Measurements from ENCODE around the gene ZC3H7B. TPM values are rescaled to one million over a fixed set of nuclear protein-coding genes. Genes with fewer than 3 reads are reported as not detected.

Gene ZC3H7B
- total RNA-seq, 1 experiment from 2014 or later, result 42.0 TPM

DNA sequence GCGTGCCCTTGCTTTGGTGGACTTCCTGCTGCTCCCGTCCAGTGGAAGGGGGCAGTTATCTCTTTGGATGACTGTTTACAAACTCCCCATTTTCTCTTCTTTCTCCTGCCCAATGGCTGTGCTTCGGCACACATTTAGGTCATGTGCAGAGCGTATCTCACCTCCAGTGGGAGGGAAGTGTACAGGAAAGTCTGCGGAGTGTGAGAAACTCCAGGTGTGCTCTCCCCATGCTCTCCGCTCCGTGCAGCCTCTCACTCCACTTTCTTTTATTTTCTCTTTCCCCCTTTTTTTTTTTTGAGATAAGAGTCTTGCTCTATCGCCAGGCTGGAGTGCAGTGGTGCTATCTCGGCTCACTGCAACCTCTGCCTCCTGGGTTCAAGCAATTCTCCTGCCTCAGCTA is 68.5 kb downstream of the ZC3H7B start:
- Histone ChIP-seq H3K27ac (ENCODE audit: low read depth, low read length) (no peak overlapping the region), H2AFZ (ENCODE audit: low read depth, low read length, poor library complexity, severe bottlenecking) (no peak overlapping the region), H3K4me1 (ENCODE audit: control insufficient read depth in 1 of 2, insufficient read depth in 2 of 2, low read length in 2 of 2) (peaks cover 17 to 18% of the 10 kb centered on the region in 2 experiments), H3K4me3 (replicated peaks in 1 of 2; ENCODE audit: low read depth in 1 of 2, low read length in 2 of 2) (no peak overlapping the region), H3K36me3 (ENCODE audit: control insufficient read depth in 1 of 2, insufficient read depth in 2 of 2, low read length in 2 of 2) (no peaks in the 10 kb centered on the region), H3K9me2 (ENCODE audit: insufficient read depth) (no peaks in the 10 kb centered on the region), H4K20me1 (ENCODE audit: insufficient read depth) (no peaks in the 10 kb centered on the region), H3K4me2 (ENCODE audit: low read length) (no peak overlapping the region), H3K79me2 (ENCODE audit: insufficient read depth, low read length) (no peaks in the 10 kb centered on the region), H3K27me3 (ENCODE audit: insufficient read depth, low read length) (no peaks in the 10 kb centered on the region), H3K9ac (ENCODE audit: low read length) (no peak overlapping the region), H3K9me3 (ENCODE audit: control insufficient read depth in 1 of 2, insufficient read depth in 1 of 2, low read depth in 1 of 2, low read length in 2 of 2) (no peaks in the 10 kb centered on the region)
- no peak for ATAC-seq
- no peak for TF ChIP-seq YY1 (IDR thresholded peaks at IDR 0.05; ENCODE audit: extremely low read depth, insufficient replicate concordance, low read depth, low read length)
- no peak for TF ChIP-seq CEBPB (IDR thresholded peaks at IDR 0.05; ENCODE audit: low read depth)
- no peak for TF ChIP-seq ELF1 (IDR thresholded peaks at IDR 0.05; ENCODE audit: borderline replicate concordance, low read depth)
- no peak for TF ChIP-seq SP1 (IDR thresholded peaks at IDR 0.05; ENCODE audit: low read depth)
- no peak for TF ChIP-seq ZFX (IDR thresholded peaks at IDR 0.05)
- no peak for TF ChIP-seq JUND (IDR thresholded peaks at IDR 0.05)
- TF ChIP-seq ZNF274 (IDR thresholded peaks at IDR 0.05; ENCODE audit: low read depth, low read length), result no peak
- no peak for TF ChIP-seq POLR2A (IDR thresholded peaks at IDR 0.05; ENCODE audit: borderline replicate concordance, extremely low read depth, insufficient read depth, insufficient read length)
- TF ChIP-seq, protein P1, sequence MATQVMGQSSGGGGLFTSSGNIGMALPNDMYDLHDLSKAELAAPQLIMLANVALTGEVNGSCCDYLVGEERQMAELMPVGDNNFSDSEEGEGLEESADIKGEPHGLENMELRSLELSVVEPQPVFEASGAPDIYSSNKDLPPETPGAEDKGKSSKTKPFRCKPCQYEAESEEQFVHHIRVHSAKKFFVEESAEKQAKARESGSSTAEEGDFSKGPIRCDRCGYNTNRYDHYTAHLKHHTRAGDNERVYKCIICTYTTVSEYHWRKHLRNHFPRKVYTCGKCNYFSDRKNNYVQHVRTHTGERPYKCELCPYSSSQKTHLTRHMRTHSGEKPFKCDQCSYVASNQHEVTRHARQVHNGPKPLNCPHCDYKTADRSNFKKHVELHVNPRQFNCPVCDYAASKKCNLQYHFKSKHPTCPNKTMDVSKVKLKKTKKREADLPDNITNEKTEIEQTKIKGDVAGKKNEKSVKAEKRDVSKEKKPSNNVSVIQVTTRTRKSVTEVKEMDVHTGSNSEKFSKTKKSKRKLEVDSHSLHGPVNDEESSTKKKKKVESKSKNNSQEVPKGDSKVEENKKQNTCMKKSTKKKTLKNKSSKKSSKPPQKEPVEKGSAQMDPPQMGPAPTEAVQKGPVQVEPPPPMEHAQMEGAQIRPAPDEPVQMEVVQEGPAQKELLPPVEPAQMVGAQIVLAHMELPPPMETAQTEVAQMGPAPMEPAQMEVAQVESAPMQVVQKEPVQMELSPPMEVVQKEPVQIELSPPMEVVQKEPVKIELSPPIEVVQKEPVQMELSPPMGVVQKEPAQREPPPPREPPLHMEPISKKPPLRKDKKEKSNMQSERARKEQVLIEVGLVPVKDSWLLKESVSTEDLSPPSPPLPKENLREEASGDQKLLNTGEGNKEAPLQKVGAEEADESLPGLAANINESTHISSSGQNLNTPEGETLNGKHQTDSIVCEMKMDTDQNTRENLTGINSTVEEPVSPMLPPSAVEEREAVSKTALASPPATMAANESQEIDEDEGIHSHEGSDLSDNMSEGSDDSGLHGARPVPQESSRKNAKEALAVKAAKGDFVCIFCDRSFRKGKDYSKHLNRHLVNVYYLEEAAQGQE (IDR thresholded peaks at IDR 0.05; ENCODE audit: low read depth), result no peak
- TF ChIP-seq POLR2AphosphoS5 (IDR thresholded peaks at IDR 0.05; ENCODE audit: low read depth, low read length), result no peak
- no peak for TF ChIP-seq FOSL1 (IDR thresholded peaks at IDR 0.05; ENCODE audit: low read depth)
- no peak for TF ChIP-seq EZH2 (IDR thresholded peaks at IDR 0.05)
- TF ChIP-seq, protein P2, sequence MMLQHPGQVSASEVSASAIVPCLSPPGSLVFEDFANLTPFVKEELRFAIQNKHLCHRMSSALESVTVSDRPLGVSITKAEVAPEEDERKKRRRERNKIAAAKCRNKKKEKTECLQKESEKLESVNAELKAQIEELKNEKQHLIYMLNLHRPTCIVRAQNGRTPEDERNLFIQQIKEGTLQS (IDR thresholded peaks at IDR 0.05), result no peak
- no peak for TF ChIP-seq EGR1 (IDR thresholded peaks at IDR 0.05; ENCODE audit: low read depth)
- TF ChIP-seq, protein P3, sequence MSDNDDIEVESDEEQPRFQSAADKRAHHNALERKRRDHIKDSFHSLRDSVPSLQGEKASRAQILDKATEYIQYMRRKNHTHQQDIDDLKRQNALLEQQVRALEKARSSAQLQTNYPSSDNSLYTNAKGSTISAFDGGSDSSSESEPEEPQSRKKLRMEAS (IDR thresholded peaks at IDR 0.05), result no peak
- TF ChIP-seq RAD21 (IDR thresholded peaks at IDR 0.05; ENCODE audit: low read depth), result no peak
- no peak for TF ChIP-seq EZH2phosphoT487 (IDR thresholded peaks at IDR 0.05; ENCODE audit: borderline replicate concordance)
- TF ChIP-seq, protein P4, sequence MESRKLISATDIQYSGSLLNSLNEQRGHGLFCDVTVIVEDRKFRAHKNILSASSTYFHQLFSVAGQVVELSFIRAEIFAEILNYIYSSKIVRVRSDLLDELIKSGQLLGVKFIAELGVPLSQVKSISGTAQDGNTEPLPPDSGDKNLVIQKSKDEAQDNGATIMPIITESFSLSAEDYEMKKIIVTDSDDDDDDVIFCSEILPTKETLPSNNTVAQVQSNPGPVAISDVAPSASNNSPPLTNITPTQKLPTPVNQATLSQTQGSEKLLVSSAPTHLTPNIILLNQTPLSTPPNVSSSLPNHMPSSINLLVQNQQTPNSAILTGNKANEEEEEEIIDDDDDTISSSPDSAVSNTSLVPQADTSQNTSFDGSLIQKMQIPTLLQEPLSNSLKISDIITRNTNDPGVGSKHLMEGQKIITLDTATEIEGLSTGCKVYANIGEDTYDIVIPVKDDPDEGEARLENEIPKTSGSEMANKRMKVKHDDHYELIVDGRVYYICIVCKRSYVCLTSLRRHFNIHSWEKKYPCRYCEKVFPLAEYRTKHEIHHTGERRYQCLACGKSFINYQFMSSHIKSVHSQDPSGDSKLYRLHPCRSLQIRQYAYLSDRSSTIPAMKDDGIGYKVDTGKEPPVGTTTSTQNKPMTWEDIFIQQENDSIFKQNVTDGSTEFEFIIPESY (IDR thresholded peaks at IDR 0.05; ENCODE audit: extremely low read depth, insufficient replicate concordance, low read length), result no peak
- BruUV-seq (replicated peaks), result no TSS peak
- ChIA-PET RAD21 (ENCODE audit: low non-redundant PET in 1 of 2, low total read pairs in 2 of 2, uncharacterized antibody in 2 of 2, unreplicated experiment in 2 of 2) (no interaction called here), POLR2A (interaction anchor here (2.1 to 3.2 kb wide), 2 partner anchors 11 kb away, joined by 9 to 16 read pairs; partner anchors contain the start of gene TEF), CTCF (no interaction called here)
- DNase-seq (ENCODE audit: low read depth, low spot score), result no peak
- intact Hi-C loops (cut with micrococcal nuclease), result no loop called here

Measured in HCT116 (cell line).